GM20431 (cell line): ENCODE data around the gene POLA1.

Experiments
- in situ Hi-C: fragments of 300-500 bp; cut with MseI, MboI; formaldehyde crosslinking; loops from one replicate; pipeline ENCODE4 v1.15.0; 2020; ENCODE audit warnings: low sequenced_read_pairs; ENCODE audit not compliant: unreplicated experiment

POLA1 gene

GRCh38 chrX:24955372-24955930, 261.7 kb downstream of the POLA1 start:
- in situ Hi-C loops, result no loop called here

- in situ Hi-C loops, result no loop called here
These were observed 263.1 kb downstream of the POLA1 start for GRCh38 chrX:24956828-24957227.

GRCh38 chrX:24961809-24962208, 268.1 kb downstream of the POLA1 start:
- in situ Hi-C loops, result no loop called here

- in situ Hi-C loops, result no loop called here
These were observed 270.1 kb downstream of the POLA1 start for GRCh38 chrX:24963823-24964222.

GRCh38 chrX:24965372-24965771, 271.7 kb downstream of the POLA1 start:
- in situ Hi-C loops, result no loop called here

- in situ Hi-C loops, result no loop called here
These were observed 276.1 kb downstream of the POLA1 start for GRCh38 chrX:24969812-24970211.

- in situ Hi-C loops, result no loop called here
These were observed 285.4 kb downstream of the POLA1 start for GRCh38 chrX:24979081-24979480.

GRCh38 chrX:24981030-24981429, 287.3 kb downstream of the POLA1 start:
- in situ Hi-C loops, result no loop called here

- in situ Hi-C loops, result no loop called here
These were observed 288.7 kb downstream of the POLA1 start for GRCh38 chrX:24982306-24982965.

GRCh38 chrX:24983931-24984330, 290.2 kb downstream of the POLA1 start:
- in situ Hi-C loops, result no loop called here

- in situ Hi-C loops, result no loop called here
These were observed 291.4 kb downstream of the POLA1 start for GRCh38 chrX:24985120-24985519.

- in situ Hi-C loops, result no loop called here
These were observed 294.0 kb downstream of the POLA1 start for GRCh38 chrX:24987731-24988130.

- in situ Hi-C loops, result no loop called here
These were observed 294.6 kb downstream of the POLA1 start for GRCh38 chrX:24988314-24988713.

- in situ Hi-C loops, result no loop called here
These were observed 296.8 kb downstream of the POLA1 start for GRCh38 chrX:24990535-24990934.

GRCh38 chrX:24993879-24994278, 300.2 kb downstream of the POLA1 start:
- in situ Hi-C loops, result no loop called here

GRCh38 chrX:24996096-24996709, 302.5 kb downstream of the POLA1 start:
- in situ Hi-C loops, result no loop called here

GRCh38 chrX:24999511-24999910, 305.8 kb downstream of the POLA1 start:
- in situ Hi-C loops, result no loop called here

GRCh38 chrX:25001808-25002660, 308.3 kb downstream of the POLA1 start:
- in situ Hi-C loops, result loop anchor here (25.0 kb wide), 1 partner anchor 140 kb away; no protein-coding TSS in a partner anchor

- in situ Hi-C loops, result loop anchor here (25.0 kb wide), 1 partner anchor 140 kb away; no protein-coding TSS in a partner anchor
These were observed 308.9 kb downstream of the POLA1 start for GRCh38 chrX:25002661-25003020.

- in situ Hi-C loops, result loop anchor here (25.0 kb wide), 1 partner anchor 141 kb away; no protein-coding TSS in a partner anchor
These were observed 309.5 kb downstream of the POLA1 start for GRCh38 chrX:25003066-25003849.
